Keratinocyte (primary cell): ENCODE measurements around the gene NRM.

Experiments used
- CTCF ChIP-seq, 3 experiments: IDR thresholded peaks in 1 of 3; conservative IDR thresholded peaks in 1 of 3; optimal IDR thresholded peaks in 1 of 3; 2 replicates in 2 of 3; 3 replicates in 1 of 3; pipeline versions ENCODE3 to v1.5.1; 2011; ENCODE audit warnings: low read length in 3 of 3, mild to moderate bottlenecking in 3 of 3, moderate library complexity in 2 of 3, control low read depth in 1 of 3, inconsistent platforms in 1 of 3; ENCODE audit not compliant: insufficient read depth in 2 of 3; ENCODE audit errors: extremely low read depth in 1 of 3
- EZH2 ChIP-seq: IDR thresholded peaks from one replicate; pipeline ENCODE4 v1.6.1; 2012; ENCODE audit warnings: inconsistent platforms, mild to moderate bottlenecking, low read length, moderate library complexity

DNA sequence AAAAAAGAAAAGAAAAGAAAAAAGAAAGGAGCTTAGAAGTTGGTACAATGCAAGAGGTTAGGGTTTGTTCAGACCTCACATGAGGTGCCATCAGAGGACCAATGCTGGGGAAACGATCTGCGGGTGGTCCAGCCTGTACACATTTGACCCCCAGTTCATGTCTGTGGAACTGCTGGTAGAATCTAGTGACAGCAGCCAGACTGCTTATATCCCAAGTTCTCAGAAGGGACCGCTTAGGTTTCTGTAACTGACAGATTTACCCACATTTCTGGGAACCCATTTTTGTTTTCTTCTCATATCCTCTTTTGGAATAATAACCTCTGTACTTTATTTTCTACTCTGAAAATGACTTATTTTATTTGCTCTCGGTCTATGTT is 9.0 kb downstream of the NRM start:
- TF ChIP-seq CTCF (optimal IDR thresholded peaks at IDR 0.05 in 1 of 3, IDR thresholded peaks at IDR 0.05 in 1 of 3, conservative IDR thresholded peaks at IDR 0.05 in 1 of 3; ENCODE audit: extremely low read depth in 1 of 3, insufficient read depth in 2 of 3, low read length in 3 of 3) (no peak), EZH2 (no peak)
